HCT116 (cell line): ENCODE data around the gene ECE1. TPM values are rescaled to one million over a fixed set of nuclear protein-coding genes. Genes with fewer than 3 reads are reported as not detected.
"Not testable (repeated sequence)": the region's sequence is repeated elsewhere in the genome, so short reads cannot be mapped to it uniquely, and the experiment has no call there.

ENCODE experiments used
- ATAC-seq: fragments of 200-7000 bp; cut with Tn5 transposase; 2 replicates; pipeline ENCODE4 v1.9.1; 2020; ENCODE audit warnings: mild to moderate bottlenecking, moderate library complexity
- BruUV-seq: library from RNA; stranded (reverse); fragments of 400-500 nt; replicated peaks from 2 replicates; lab custom pipeline; 2021; lab: Mats Ljungman, UMichigan
- CTCF ChIA-PET: fragments of 300-600 bp; sonication (Branson Sonifier 250); formaldehyde crosslinking; loops from one replicate; lab custom pipeline; 2021; ENCODE audit warnings: antibody characterized with exemption; lab: Charles Lee
- POLR2A ChIA-PET: fragments of 300-600, 350-600 bp; sonication (Branson Sonifier 250); formaldehyde crosslinking; loops from one replicate; lab custom pipeline; 2021; ENCODE audit warnings: antibody characterized with exemption; lab: Charles Lee
- RAD21 ChIA-PET, 2 experiments: fragments of 300-600 bp; sonication (Branson Sonifier 250); formaldehyde crosslinking; loops; one replicate each; lab custom pipeline; 2023; ENCODE audit warnings: low total read pairs in 2 of 2; ENCODE audit not compliant: uncharacterized antibody in 2 of 2, unreplicated experiment in 2 of 2, low non-redundant PET in 1 of 2; lab: Charles Lee
- DNase-seq: peaks from one replicate; pipeline ENCODE4 v3.0.0-alpha.2; 2010; ENCODE audit warnings: low read depth, low spot score
- H2AFZ ChIP-seq: fragments of 200-600 bp; shearing (Covaris generic), sonication (generic); 2 replicates; pipeline ENCODE4 v1.6.1; 2017; ENCODE audit warnings: low read depth, mixed run types, mixed read lengths, antibody characterized with exemption, low read length; ENCODE audit not compliant: poor library complexity, severe bottlenecking
- H3K27ac ChIP-seq: 2 replicates; pipeline ENCODE4 v1.5.1; 2012; ENCODE audit warnings: low read depth, low read length
- H3K27me3 ChIP-seq: fragments of 200-600 bp; sonication (generic); 2 replicates; pipeline ENCODE4 v1.6.1; 2016; ENCODE audit warnings: mixed run types, low read length, mixed read lengths; ENCODE audit not compliant: insufficient read depth
- H3K36me3 ChIP-seq, 2 experiments: fragments of 200-500 bp in 1 of 2; fragments of 200-600 bp in 1 of 2; sonication (Bioruptor generic) in 1 of 2; sonication (generic) in 1 of 2; 2 replicates each; pipeline versions ENCODE4 v1.5.1 to v1.6.1; 2014 to 2016; ENCODE audit warnings: low read length in 2 of 2, inconsistent platforms in 1 of 2, mixed read lengths in 1 of 2, mixed run types in 1 of 2; ENCODE audit not compliant: insufficient read depth in 2 of 2, control insufficient read depth in 1 of 2
- H3K4me1 ChIP-seq, 2 experiments: fragments of 200-600 bp in 1 of 2; sonication (generic) in 1 of 2; 2 replicates each; pipeline versions ENCODE4 v1.5.1 to v1.6.1; 2012 to 2017; ENCODE audit warnings: low read length in 2 of 2, inconsistent platforms in 1 of 2, mild to moderate bottlenecking in 1 of 2, mixed read lengths in 1 of 2, mixed run types in 1 of 2, moderate library complexity in 1 of 2; ENCODE audit not compliant: insufficient read depth in 2 of 2, control insufficient read depth in 1 of 2
- H3K4me2 ChIP-seq: fragments of 200-600 bp; sonication (generic); 2 replicates; pipeline ENCODE4 v1.6.1; 2017; ENCODE audit warnings: mixed run types, low read length, mixed read lengths
- H3K4me3 ChIP-seq, 2 experiments: fragments of 200-600 bp in 1 of 2; sonication (generic) in 1 of 2; replicated peaks in 1 of 2; 2 replicates each; pipeline ENCODE4 v1.5.1; 2011 to 2016; ENCODE audit warnings: low read length in 2 of 2, control low read depth in 1 of 2, low read depth in 1 of 2, mild to moderate bottlenecking in 1 of 2, mixed read lengths in 1 of 2, mixed run types in 1 of 2
- H3K79me2 ChIP-seq: fragments of 200-600 bp; sonication (generic); 2 replicates; pipeline ENCODE4 v1.6.1; 2017; ENCODE audit warnings: mild to moderate bottlenecking, mixed run types, low read length, moderate library complexity, mixed read lengths; ENCODE audit not compliant: insufficient read depth
- H3K9ac ChIP-seq: fragments of 200-600 bp; sonication (generic); 2 replicates; pipeline ENCODE4 v1.6.1; 2016; ENCODE audit warnings: low read length, mixed read lengths
- H3K9me2 ChIP-seq: fragments of 200-600 bp; sonication (generic), shearing (Covaris generic); 2 replicates; pipeline ENCODE4 v1.6.1; 2017; ENCODE audit warnings: mixed run types, mild to moderate bottlenecking, moderate library complexity; ENCODE audit not compliant: insufficient read depth
- H3K9me3 ChIP-seq, 2 experiments: fragments of 200-500 bp in 1 of 2; fragments of 200-600 bp in 1 of 2; sonication (Bioruptor generic) in 1 of 2; sonication (generic) in 1 of 2; 2 replicates each; pipeline ENCODE4 v1.6.1; 2014 to 2017; ENCODE audit warnings: low read length in 2 of 2, mixed read lengths in 2 of 2, inconsistent platforms in 1 of 2, low read depth in 1 of 2, mild to moderate bottlenecking in 1 of 2, mixed run types in 1 of 2, moderate library complexity in 1 of 2; ENCODE audit not compliant: control insufficient read depth in 1 of 2, insufficient read depth in 1 of 2
- H4K20me1 ChIP-seq: fragments of 200-600 bp; sonication (generic), shearing (Covaris generic); 2 replicates; pipeline ENCODE4 v1.6.1; 2017; ENCODE audit warnings: mixed run types, mild to moderate bottlenecking, moderate library complexity; ENCODE audit not compliant: insufficient read depth
- CBX3 ChIP-seq: IDR thresholded peaks from 2 replicates; pipeline ENCODE4 v1.6.1; 2012; ENCODE audit warnings: low read depth
- CEBPB ChIP-seq: IDR thresholded peaks from 2 replicates; pipeline ENCODE4 v1.6.1; 2012; ENCODE audit warnings: low read depth
- EGR1 ChIP-seq: IDR thresholded peaks from 2 replicates; pipeline ENCODE4 v1.6.1; 2012; ENCODE audit warnings: low read depth
- ELF1 ChIP-seq: IDR thresholded peaks from 2 replicates; pipeline ENCODE4 v1.6.1; 2012; ENCODE audit warnings: low read depth, borderline replicate concordance
- EZH2 ChIP-seq: fragments of 200-600 bp; sonication (generic); IDR thresholded peaks from 2 replicates; pipeline ENCODE4 v1.6.1; 2017; ENCODE audit warnings: antibody characterized with exemption, mixed run types
- FOSL1 ChIP-seq: IDR thresholded peaks from 2 replicates; pipeline ENCODE4 v1.6.1; 2012; ENCODE audit warnings: low read depth
- MAX ChIP-seq: IDR thresholded peaks from 2 replicates; pipeline ENCODE4 v1.6.1; 2012
- POLR2A ChIP-seq: IDR thresholded peaks from 2 replicates; pipeline ENCODE4 v1.7.0; 2011; ENCODE audit warnings: borderline replicate concordance; ENCODE audit not compliant: insufficient read depth, insufficient read length; ENCODE audit errors: extremely low read depth
- POLR2AphosphoS5 ChIP-seq: IDR thresholded peaks from 2 replicates; pipeline ENCODE4 v1.6.1; 2011; ENCODE audit warnings: mild to moderate bottlenecking, low read depth, low read length, moderate library complexity
- RAD21 ChIP-seq: IDR thresholded peaks from 2 replicates; pipeline ENCODE4 v1.6.1; 2012; ENCODE audit warnings: low read depth, mild to moderate bottlenecking
- SIN3A ChIP-seq: IDR thresholded peaks from 2 replicates; pipeline ENCODE4 v1.6.1; 2012; ENCODE audit warnings: low read depth
- SRF ChIP-seq: IDR thresholded peaks from 2 replicates; pipeline ENCODE4 v1.6.1; 2012; ENCODE audit warnings: low read depth
- YY1 ChIP-seq: IDR thresholded peaks from 2 replicates; pipeline ENCODE4 v1.6.1; 2011; ENCODE audit warnings: low read length, low read depth, moderate library complexity, mild to moderate bottlenecking; ENCODE audit not compliant: insufficient replicate concordance; ENCODE audit errors: extremely low read depth
- ZFX ChIP-seq: fragments of 450-650 bp; IDR thresholded peaks from 2 replicates; pipeline ENCODE4 v1.6.1; 2017
- ZNF274 ChIP-seq: fragments of 200-500 bp; sonication (Bioruptor generic); IDR thresholded peaks from 2 replicates; pipeline ENCODE4 v1.6.1; 2014; ENCODE audit warnings: mild to moderate bottlenecking, low read depth, low read length, inconsistent platforms
- intact Hi-C: fragments of 100-400 bp; cut with micrococcal nuclease; formaldehyde crosslinking; loops from 2 replicates; pipeline ENCODE4 v1.10.0; 2022
- total RNA-seq: library from RNA; stranded (reverse); gene quantifications from one replicate; pipeline ENCODE4 v1.2.1, GENCODE V29; 2021; ENCODE audit not compliant: unreplicated experiment
- TF ChIP-seq, protein P1 (sequence below): IDR thresholded peaks from 2 replicates; pipeline ENCODE4 v1.6.1; 2012; ENCODE audit warnings: low read depth
- TF ChIP-seq, protein P2 (sequence below), 3 experiments: fragments of 200-600 bp in 1 of 3; sonication (generic) in 1 of 3; IDR thresholded peaks in 2 of 3; conservative IDR thresholded peaks in 1 of 3; 2 replicates each; pipeline ENCODE4 v1.5.1; 2012 to 2017; ENCODE audit warnings: low read depth in 2 of 3, low read length in 2 of 3, antibody characterized with exemption in 1 of 3, borderline replicate concordance in 1 of 3, control low read depth in 1 of 3, mild to moderate bottlenecking in 1 of 3, mixed read lengths in 1 of 3, mixed run types in 1 of 3, moderate library complexity in 1 of 3; ENCODE audit not compliant: insufficient read depth in 1 of 3

Gene ECE1
- total RNA-seq, 1 experiment from 2014 or later = 66.8 TPM

DNA sequence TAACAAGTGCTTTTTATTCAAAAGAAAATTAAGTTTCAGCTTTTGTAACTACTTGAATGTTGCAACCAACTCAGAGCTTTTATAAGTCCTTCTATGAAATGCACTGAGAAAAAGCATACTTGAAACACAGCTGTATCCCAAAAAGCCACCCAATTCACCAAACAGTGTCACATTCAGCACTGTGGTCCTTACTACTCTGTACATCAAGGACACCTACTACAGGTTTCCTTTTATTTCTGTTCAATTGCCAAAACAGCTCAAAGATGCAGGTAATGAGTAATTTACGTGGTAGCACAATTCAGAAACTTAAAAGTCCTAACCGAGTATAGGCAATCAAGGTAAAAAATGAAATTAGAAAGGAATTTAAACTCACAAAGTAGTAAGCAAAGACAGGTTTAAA, 116.0 kb downstream of the ECE1 start:
- TF ChIP-seq ZFX = no peak
- no peak for TF ChIP-seq YY1
- TF ChIP-seq, protein P1, sequence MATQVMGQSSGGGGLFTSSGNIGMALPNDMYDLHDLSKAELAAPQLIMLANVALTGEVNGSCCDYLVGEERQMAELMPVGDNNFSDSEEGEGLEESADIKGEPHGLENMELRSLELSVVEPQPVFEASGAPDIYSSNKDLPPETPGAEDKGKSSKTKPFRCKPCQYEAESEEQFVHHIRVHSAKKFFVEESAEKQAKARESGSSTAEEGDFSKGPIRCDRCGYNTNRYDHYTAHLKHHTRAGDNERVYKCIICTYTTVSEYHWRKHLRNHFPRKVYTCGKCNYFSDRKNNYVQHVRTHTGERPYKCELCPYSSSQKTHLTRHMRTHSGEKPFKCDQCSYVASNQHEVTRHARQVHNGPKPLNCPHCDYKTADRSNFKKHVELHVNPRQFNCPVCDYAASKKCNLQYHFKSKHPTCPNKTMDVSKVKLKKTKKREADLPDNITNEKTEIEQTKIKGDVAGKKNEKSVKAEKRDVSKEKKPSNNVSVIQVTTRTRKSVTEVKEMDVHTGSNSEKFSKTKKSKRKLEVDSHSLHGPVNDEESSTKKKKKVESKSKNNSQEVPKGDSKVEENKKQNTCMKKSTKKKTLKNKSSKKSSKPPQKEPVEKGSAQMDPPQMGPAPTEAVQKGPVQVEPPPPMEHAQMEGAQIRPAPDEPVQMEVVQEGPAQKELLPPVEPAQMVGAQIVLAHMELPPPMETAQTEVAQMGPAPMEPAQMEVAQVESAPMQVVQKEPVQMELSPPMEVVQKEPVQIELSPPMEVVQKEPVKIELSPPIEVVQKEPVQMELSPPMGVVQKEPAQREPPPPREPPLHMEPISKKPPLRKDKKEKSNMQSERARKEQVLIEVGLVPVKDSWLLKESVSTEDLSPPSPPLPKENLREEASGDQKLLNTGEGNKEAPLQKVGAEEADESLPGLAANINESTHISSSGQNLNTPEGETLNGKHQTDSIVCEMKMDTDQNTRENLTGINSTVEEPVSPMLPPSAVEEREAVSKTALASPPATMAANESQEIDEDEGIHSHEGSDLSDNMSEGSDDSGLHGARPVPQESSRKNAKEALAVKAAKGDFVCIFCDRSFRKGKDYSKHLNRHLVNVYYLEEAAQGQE = no peak
- TF ChIP-seq SRF = no peak
- TF ChIP-seq ELF1 = no peak
- TF ChIP-seq RAD21 = no peak
- no peak for TF ChIP-seq MAX
- TF ChIP-seq POLR2AphosphoS5 = no peak
- TF ChIP-seq POLR2A = no peak
- TF ChIP-seq EZH2 = no peak
- TF ChIP-seq CEBPB = no peak
- TF ChIP-seq EGR1 = no peak
- TF ChIP-seq SIN3A = no peak
- no peak for TF ChIP-seq ZNF274
- TF ChIP-seq FOSL1 = no peak
- TF ChIP-seq CBX3 = no peak
- TF ChIP-seq, protein P2, sequence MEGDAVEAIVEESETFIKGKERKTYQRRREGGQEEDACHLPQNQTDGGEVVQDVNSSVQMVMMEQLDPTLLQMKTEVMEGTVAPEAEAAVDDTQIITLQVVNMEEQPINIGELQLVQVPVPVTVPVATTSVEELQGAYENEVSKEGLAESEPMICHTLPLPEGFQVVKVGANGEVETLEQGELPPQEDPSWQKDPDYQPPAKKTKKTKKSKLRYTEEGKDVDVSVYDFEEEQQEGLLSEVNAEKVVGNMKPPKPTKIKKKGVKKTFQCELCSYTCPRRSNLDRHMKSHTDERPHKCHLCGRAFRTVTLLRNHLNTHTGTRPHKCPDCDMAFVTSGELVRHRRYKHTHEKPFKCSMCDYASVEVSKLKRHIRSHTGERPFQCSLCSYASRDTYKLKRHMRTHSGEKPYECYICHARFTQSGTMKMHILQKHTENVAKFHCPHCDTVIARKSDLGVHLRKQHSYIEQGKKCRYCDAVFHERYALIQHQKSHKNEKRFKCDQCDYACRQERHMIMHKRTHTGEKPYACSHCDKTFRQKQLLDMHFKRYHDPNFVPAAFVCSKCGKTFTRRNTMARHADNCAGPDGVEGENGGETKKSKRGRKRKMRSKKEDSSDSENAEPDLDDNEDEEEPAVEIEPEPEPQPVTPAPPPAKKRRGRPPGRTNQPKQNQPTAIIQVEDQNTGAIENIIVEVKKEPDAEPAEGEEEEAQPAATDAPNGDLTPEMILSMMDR (IDR thresholded peaks at IDR 0.05 in 2 of 3, conservative IDR thresholded peaks at IDR 0.05 in 1 of 3; ENCODE audit: borderline replicate concordance in 1 of 3, insufficient read depth in 1 of 3, low read depth in 2 of 3, low read length in 2 of 3) = no peak
- H3K4me3 ChIP-seq = no peak overlapping the region
- RAD21 ChIA-PET = no interaction called here
- H3K27ac ChIP-seq = no peak overlapping the region
- peaks cover 5 to 7% of the 10 kb centered on the region in 2 experiments; a peak in 2 of 4 replicates for H3K36me3 ChIP-seq
- BruUV-seq = no TSS peak
- ATAC-seq = no peak
- peaks cover 49% of the 10 kb centered on the region for H3K79me2 ChIP-seq
- POLR2A ChIA-PET = no interaction called here
- no peak overlapping the region for H3K9ac ChIP-seq
- no peaks in the 10 kb centered on the region for H3K27me3 ChIP-seq
- no peak overlapping the region for H2AFZ ChIP-seq
- peaks cover 8 to 22% of the 10 kb centered on the region in 2 experiments; a peak in 3 of 4 replicates for H3K4me1 ChIP-seq
- H3K9me3 ChIP-seq = no peaks in the 10 kb centered on the region
- H3K4me2 ChIP-seq = peak overlapping the region; percentile 98; the same call in 1 of the 2 replicates
- CTCF ChIA-PET = no interaction called here
- H4K20me1 ChIP-seq = no peaks in the 10 kb centered on the region
- no peak for DNase-seq
- H3K9me2 ChIP-seq = no peaks in the 10 kb centered on the region
- intact Hi-C loops = no loop called here

- POLR2A ChIA-PET = interaction anchor here (0.6 kb wide), 1 partner anchor 509 kb away, joined by 3 read pairs; no protein-coding TSS in a partner anchor
- H3K9me2 ChIP-seq, H3K27me3 ChIP-seq, RAD21 ChIA-PET, H2AFZ ChIP-seq, DNase-seq, ATAC-seq, H3K36me3 ChIP-seq, H3K27ac ChIP-seq, H3K9ac ChIP-seq, H3K4me2 ChIP-seq, intact Hi-C loops, H3K4me3 ChIP-seq, H4K20me1 ChIP-seq, BruUV-seq, H3K9me3 ChIP-seq, CTCF ChIA-PET: not testable (repeated sequence)
- Histone ChIP-seq H3K79me2 (peaks cover 49% of the 10 kb centered on the region), H3K4me1 (peaks cover 8 to 22% of the 10 kb centered on the region in 2 experiments; a peak in 3 of 4 replicates)
These were observed 117.2 kb downstream of the ECE1 start for GRCh38 chr1:21173096-21173495.
